NCI-H1436 treated with DMSO at 0.1 percent for 48 hours (cell line): ENCODE results near the gene GPS2.
A peak's percentile ranks its signal among the peaks of the same experiment; 100 is the strongest.
"Not testable (repeated sequence)": the region's sequence is repeated elsewhere in the genome, so short reads cannot be mapped to it uniquely, and the experiment has no call there.

Source experiments
- DNase-seq: peaks from one replicate; lab custom pipeline; 2025; lab: John Stamatoyannopoulos, UW

Gene GPS2

GRCh38 chr17:7337600-7337999 lies 22.4 kb upstream of the GPS2 start:
- not testable (repeated sequence) for DNase-seq

DNA sequence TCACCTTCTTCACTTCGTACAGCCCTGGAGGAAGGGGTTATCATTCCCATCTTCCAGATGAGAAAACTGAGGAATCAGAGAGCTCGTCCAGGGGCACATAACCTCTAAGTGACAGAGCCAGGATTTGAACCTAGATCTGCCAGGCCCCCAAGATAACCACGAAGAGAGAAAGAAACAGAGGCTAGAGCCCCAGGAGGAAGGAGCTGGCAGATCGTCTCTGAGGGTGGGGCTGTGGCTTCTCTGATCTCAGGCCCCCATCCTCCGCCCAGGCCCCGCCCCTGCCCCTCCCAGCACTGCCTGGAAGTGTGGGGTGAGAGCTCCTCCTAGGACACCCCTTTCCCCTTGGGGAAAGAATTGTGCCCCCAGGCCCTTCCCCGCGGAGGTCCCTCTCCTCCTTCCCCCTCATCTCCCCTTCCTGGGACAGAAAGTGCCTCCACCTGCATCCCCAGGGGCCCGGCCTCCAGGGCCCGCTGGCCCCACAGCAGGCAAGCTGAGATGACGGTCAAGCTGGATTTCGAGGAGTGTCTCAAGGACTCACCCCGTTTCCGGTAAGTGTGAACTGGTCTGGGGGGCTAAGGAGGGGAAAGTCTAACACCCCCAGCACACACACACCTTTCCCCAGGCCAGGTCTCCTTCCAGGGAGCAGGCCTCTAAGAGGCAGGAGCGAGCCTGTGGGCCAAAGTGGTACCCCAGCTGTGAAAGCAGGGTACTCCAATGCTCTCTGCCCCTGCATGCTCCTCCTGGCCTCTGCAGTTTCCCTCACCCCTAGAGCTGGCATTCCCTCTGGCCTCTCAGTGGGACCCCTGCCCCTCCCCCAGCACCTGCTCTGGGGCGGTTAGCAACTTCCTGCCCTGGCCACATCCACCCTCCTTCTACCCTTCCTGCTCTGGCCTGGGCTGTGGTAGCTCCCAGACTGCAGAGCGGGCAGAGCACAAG lies 21.3 kb upstream of the GPS2 start, which contains the start of gene ACAP1:
Gene ACAP1, plus strand, starts transcription at position 290 of the 936 bp plus-strand sequence. Its CDS starts 206 bp downstream, at position 496.
- no peak for DNase-seq

DNA sequence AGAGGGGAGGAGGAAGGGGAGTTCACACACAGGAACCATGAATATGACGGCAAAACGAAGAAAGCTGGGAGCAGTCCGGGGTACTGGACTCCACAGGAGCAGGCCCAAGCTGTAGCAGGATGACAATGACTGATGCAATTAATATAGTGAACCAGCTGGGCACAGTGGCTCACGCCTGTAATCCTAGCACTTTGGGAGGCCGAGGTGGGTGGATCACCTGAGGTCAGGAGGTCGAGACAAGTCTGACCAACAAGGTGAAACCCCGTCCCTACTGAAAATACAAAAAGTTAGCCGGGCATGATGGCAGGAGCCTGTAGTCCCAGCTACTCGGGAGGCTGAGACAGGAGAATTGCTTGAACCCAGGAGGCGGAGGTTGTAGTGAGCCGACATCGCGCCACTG lies 20.6 kb upstream of the GPS2 start:
- not testable (repeated sequence) for DNase-seq

DNA sequence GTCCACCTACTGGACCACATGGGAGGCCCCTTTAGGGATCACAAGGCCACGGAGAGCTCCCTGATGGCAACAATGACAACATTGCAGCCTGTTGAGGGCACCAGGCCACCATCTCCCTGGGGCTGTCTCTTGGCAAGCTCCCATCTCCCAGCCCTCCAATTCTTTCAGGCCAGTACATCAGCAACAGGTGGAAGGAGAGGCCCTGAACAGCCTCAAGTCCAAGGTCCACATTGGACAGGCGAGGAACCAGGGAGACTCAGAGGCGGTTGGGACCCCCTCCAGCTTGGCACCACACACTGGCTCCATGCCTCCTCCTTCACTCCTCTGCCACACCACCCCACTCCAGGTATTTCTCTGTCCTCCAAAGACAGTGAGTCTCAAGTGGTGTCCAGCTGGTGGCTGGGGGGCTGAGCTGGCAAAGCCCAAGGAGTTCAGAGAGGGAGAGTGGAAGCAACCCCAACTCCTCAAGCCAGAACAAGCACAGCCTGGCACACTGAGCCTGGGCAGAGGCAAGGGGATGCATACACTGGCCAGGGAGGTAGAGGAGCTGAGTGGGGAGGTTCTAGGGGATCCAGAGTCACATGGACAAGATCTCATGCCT lies 19.9 kb upstream of the GPS2 start:
- DNase-seq = no peak

DNA sequence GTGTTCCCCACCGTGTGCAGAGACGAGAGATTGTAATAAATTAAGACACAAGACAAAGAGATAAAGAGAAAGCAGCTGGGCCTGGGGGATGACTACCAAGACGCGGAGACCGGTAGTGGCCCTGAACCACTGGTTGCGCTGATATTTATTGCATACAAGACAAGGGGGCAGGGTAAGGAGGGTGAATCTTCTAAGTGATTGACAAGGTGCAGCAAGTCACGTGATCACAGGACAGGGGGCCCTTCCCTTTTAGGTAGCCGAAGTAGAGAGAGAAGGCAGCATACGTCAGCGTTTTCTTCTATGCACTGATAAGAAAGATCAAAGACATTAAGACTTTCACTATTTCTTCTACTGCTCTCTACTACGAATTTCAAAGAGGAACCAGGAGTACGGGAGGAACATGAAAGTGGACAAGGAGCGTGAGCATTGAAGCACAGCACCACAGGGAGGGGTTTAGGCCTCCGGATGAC lies 17.5 kb upstream of the GPS2 start:
- DNase-seq = not testable (repeated sequence)

- no peak for DNase-seq
These were observed 17.0 kb upstream of the GPS2 start for GRCh38 chr17:7332111-7332510.

GRCh38 chr17:7330638-7331015 lies 15.5 kb upstream of the GPS2 start:
- DNase-seq = no peak

- no peak for DNase-seq
These were observed 15.0 kb upstream of the GPS2 start for GRCh38 chr17:7329997-7330637.

DNA sequence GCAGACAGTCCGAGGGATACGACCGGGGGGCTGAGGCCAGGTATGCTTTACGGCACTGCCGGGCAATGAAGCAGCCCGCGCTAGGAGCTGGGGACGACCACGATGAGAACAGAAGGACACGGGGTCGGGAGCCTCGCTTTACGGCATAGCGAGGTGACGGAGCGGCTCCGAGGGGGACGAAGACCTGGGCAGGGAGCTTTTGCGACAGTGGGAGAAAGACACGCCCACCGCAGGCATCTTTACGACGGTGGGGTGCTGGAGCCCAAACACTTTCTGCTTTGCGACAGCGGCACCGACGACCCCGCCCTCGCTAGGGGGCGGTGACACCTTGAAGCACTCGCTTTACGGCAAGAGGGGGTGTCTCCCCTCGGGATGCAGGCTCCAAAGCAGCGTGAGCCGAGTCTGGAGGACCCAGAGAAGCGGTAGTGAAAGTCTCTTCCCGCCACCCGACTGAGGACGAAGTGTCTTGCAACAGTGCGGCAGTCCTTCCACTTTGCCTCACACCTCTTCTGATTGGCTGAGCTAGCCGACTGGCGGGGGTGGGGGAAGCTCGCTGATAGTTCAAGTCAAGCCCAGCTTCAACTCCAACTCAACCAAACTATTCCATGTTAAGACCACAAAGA lies 14.3 kb upstream of the GPS2 start:
- DNase-seq = peak; percentile 93

DNA sequence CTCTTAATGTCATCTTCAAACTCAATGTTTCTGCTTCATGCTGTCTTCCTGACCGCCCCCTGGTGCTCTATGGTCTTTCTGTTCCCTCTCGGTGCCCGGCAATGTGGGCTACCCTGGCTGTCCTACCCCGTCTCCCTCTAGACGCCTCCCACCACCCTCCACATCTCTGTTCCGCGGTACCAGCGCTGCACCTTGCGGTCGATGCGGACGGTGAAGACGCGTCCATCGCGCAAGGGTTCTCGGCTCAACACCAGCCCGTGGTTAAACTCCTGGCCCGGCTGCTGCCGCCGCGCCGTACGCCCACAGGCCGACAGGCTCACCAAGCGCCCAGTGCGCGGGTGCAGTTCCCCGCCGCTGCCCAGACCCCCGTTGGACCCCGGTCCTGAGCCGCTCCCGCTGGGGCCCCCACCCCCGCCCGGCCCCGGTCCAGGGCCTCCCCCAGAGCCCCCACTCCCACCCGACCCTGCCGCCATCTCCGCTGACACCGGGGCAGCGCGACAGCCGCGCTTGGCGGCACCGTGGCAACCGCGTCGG lies 13.7 kb upstream of the GPS2 start, which contains the start of gene NEURL4:
Gene NEURL4, minus strand, starts transcription at position 496 of the 534 bp plus-strand sequence. Its CDS starts 23 bp downstream, at position 473.
- DNase-seq = no peak

GRCh38 chr17:7328009-7328408 lies 12.8 kb upstream of the GPS2 start:
- no peak for DNase-seq

GRCh38 chr17:7327501-7327900 lies 12.3 kb upstream of the GPS2 start:
- no peak for DNase-seq

DNA sequence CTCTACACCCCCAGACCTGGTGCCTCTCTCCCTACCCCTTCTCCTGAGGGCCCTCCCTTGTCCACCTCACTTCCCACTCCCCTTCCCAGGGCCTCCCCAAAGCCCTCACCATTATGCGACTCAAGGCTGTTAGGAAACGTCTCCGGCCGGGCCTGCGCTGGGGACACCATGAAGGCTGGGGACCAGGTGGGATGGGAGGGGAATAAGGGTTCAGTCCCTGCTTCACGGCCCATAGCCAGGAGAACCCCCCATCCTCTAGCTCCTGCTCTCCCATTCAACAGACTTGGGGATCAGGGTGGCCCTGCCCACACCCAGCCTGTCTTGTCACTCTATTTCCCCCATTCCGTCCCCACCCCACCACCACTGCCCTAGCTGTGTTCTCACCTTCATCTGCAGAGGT lies 11.9 kb upstream of the GPS2 start:
- DNase-seq = no peak

- no peak for DNase-seq
These were observed 11.0 kb upstream of the GPS2 start for GRCh38 chr17:7326186-7326585.

- no peak for DNase-seq
These were observed 9.9 kb upstream of the GPS2 start for GRCh38 chr17:7325031-7325528.

- DNase-seq = no peak
These were observed 9.2 kb upstream of the GPS2 start for GRCh38 chr17:7324438-7324779.

- no peak for DNase-seq
These were observed 8.7 kb upstream of the GPS2 start for GRCh38 chr17:7323731-7324437.

- no peak for DNase-seq
These were observed 7.5 kb upstream of the GPS2 start for GRCh38 chr17:7322520-7323194.

GRCh38 chr17:7321466-7321865 lies 6.3 kb upstream of the GPS2 start:
- DNase-seq = no peak

GRCh38 chr17:7318121-7318860 lies 3.1 kb upstream of the GPS2 start:
- no peak for DNase-seq
